Ovary (tissue), 9 donors: ENCODE measurements around the gene OR4C6. TPM values are rescaled to one million over a fixed set of nuclear protein-coding genes. Genes with fewer than 3 reads are reported as not detected.

Experiments
- DNase-seq, 5 donors: peaks; one replicate each; pipeline ENCODE4 v3.0.0-alpha.2; 2019 to 2020
- H3K27ac ChIP-seq, 2 donors: fragments of 200-600 bp; one replicate each; pipeline versions ENCODE4 v1.5.1 to v1.8.0; 2019 to 2022
- H3K27me3 ChIP-seq: fragments of 200-600 bp; one replicate; pipeline ENCODE4 v1.8.0; 2022
- H3K36me3 ChIP-seq: fragments of 200-600 bp; sonication (generic); one replicate; pipeline ENCODE4 v1.5.1; 2019
- H3K4me1 ChIP-seq: one replicate; pipeline ENCODE4 v1.8.1; 2013; ENCODE audit warnings: mild to moderate bottlenecking, moderate library complexity; ENCODE audit not compliant: insufficient read depth
- H3K4me3 ChIP-seq: fragments of 200-600 bp; sonication (generic); one replicate; pipeline ENCODE4 v1.5.1; 2017
- H3K9me3 ChIP-seq, 2 donors: fragments of 200-600 bp in 1 of 2; sonication (generic) in 1 of 2; one replicate each; pipeline versions ENCODE4 v1.5.1 to v1.8.1; 2013 to 2019; ENCODE audit warnings: mild to moderate bottlenecking in 1 of 2, moderate library complexity in 1 of 2
- CTCF ChIP-seq, 3 donors: fragments of 450-650 bp in 2 of 3; fragments of 200-600 bp in 1 of 3; IDR thresholded peaks; one replicate each; pipeline versions ENCODE4 v1.5.1 to v1.8.0; 2016 to 2022; ENCODE audit warnings: antibody characterized with exemption in 3 of 3, mild to moderate bottlenecking in 1 of 3
- EP300 ChIP-seq: sonication (generic); formaldehyde crosslinking; IDR thresholded peaks from one replicate; pipeline ENCODE4 v1.6.1; 2017; ENCODE audit warnings: antibody characterized with exemption
- POLR2A ChIP-seq: fragments of 450-650 bp; IDR thresholded peaks from one replicate; pipeline ENCODE4 v1.6.1; 2017; ENCODE audit warnings: antibody characterized with exemption, mild to moderate bottlenecking, moderate library complexity
- WGBS, 3 donors: extraction: QIAGEN DNeasy Blood & Tissue Kit in 1 of 3; methylation state at CpG; one replicate each; pipeline versions ENCODE4 v1.1.5 to v1.1.7; 2013 to 2017; 5-methylcytosine and 5-hydroxymethylcytosine counted together
- intact Hi-C, 4 donors: fragments of 100-400 bp; cut with DNase I; formaldehyde crosslinking; loops; one replicate each; pipeline versions ENCODE4 v1.11.0 to v1.15.1; 2022 to 2023
- polyA plus RNA-seq, 2 donors: library from polyadenylated mRNA; stranded (reverse); fragments of 200-250 nt in 1 of 2; fragments of 350-450 nt in 1 of 2; fragmentation: Illumina TruSeq in 1 of 2; extraction: RNeasy Lipid Tissue Mini Kit (QIAGEN cat#74804) in 1 of 2; gene quantifications; one replicate each; pipeline ENCODE4 v1.2.3, GENCODE V29; 2013 to 2014
- total RNA-seq, 7 donors: library from RNA; depleted of rRNA in 2 of 7; stranded (reverse); fragments of >200 nt in 2 of 7; fragmentation: NEBNext Ultra II Directional in 3 of 7; extraction: Animal tissue kit (Norgen Biotek cat#: 25700) in 3 of 7; gene quantifications; one replicate each; pipeline versions ENCODE4 v1.1.0 to v1.2.4, GENCODE V29; 2016 to 2023
- donor health status: DM: no; HTN: no; CAD: no; lungs with moderate emphysema.
- donor health status: DM: no; HTN: no; CAD: no.
- donor health status: Bipolar disorder and iron deficiency.
- donor health status: DM: yes; HTN: yes; CAD: no.
- donor health status: DM: no; HTN: no; CAD: no.
- donor health status: DM: yes; HTN: yes; CAD: no.

The OR4C6 gene
- total and polyA plus RNA-seq, 9 donors = not detected

DNA sequence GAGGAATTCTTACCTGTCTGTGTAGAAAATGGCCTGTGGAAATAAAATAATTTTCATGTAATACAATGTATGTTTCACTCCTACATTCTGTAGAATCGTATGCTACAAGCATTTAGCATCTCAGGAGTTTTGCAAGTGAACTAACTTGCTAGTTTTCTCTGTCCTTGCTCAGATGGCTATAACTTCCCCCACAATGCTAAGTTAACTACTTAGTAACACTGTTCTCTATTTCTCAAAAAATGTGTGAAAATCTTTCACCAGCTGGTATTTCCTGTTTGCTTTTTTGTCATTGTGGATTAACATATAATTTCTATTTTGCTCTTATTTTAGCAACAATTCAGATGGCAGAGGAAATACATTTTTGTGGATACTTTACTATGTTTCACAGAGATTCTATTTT lies 9.4 kb upstream of the OR4C6 start:
- Histone ChIP-seq H3K27me3 (no peaks in the 10 kb centered on the region), H3K9me3 (no peaks in the 10 kb centered on the region), H3K4me3 (no peak overlapping the region), H3K27ac (no peak overlapping the region), H3K36me3 (no peaks in the 10 kb centered on the region), H3K4me1 (no peaks in the 10 kb centered on the region)
- DNase-seq = no peak
- intact Hi-C loops = no loop called here
- TF ChIP-seq CTCF (IDR thresholded peaks at IDR 0.05) (no peak), EP300 (no peak), POLR2A (no peak)
- 39 to 64% (median 48%) methylated on average over 1 of the region's 1 CpG for WGBS, 3 donors

DNA sequence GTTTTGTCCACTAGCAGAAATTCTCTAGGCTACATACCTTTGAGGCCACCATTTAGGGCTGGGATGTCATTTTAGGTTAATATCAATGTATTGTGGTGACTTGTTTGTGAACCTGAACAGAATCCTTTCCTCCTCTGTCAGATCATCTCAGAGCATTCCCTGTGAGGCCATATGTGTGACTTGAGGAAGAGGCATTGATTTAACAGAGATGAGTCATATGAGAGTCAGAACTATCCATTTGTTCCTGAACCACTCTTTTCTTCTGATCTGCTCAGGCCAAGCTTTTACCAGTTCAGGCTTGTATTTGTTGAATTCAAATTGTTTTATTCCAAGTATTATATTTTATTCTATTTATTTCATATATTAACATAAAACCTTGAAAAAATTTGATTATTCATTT lies 6.9 kb upstream of the OR4C6 start:
- Histone ChIP-seq H3K27me3 (no peaks in the 10 kb centered on the region), H3K4me1 (no peaks in the 10 kb centered on the region), H3K27ac (no peak overlapping the region), H3K36me3 (no peaks in the 10 kb centered on the region), H3K9me3 (no peaks in the 10 kb centered on the region), H3K4me3 (no peak overlapping the region)
- no peak for DNase-seq
- TF ChIP-seq CTCF (IDR thresholded peaks at IDR 0.05) (no peak), EP300 (no peak), POLR2A (no peak)
- intact Hi-C loops = no loop called here

DNA sequence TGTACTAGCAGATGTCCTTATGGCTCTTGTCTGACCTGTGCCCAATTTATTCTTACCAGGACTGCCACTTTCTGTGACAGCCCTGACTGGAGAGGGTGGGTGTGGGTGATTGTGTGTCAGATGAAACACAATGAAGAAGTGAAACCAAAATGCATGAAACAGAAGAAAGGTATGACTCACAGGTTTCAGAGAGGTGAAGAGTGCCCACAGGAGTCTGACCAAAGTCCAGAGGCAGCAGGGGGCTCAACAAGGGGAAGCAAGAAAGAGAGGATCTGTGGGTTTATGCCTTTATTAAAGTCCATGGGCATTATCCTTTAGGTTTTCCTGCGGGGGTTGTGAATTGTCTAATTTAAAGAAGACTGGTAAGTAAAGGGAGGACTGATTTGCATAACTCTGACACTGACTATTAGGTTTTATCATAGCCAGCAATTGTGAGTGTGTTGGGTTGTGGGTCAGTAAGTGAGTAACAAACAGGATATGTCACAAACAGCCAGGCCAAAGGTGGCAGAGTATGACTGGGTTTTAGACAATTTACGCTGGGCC lies 3.9 kb upstream of the OR4C6 start:
- no peaks in the 10 kb centered on the region for H3K36me3 ChIP-seq
- no peak overlapping the region for H3K4me3 ChIP-seq
- no peak overlapping the region for H3K27ac ChIP-seq
- DNase-seq = no peak
- intact Hi-C loops = no loop called here
- no peaks in the 10 kb centered on the region for H3K4me1 ChIP-seq
- H3K9me3 ChIP-seq = no peaks in the 10 kb centered on the region
- 80 to 88% (median 86%) methylated on average over 2 of the region's 2 CpGs for WGBS, 3 donors
- no peaks in the 10 kb centered on the region for H3K27me3 ChIP-seq
- no peak for TF ChIP-seq EP300
- no peak for TF ChIP-seq CTCF (IDR thresholded peaks at IDR 0.05)
- no peak for TF ChIP-seq POLR2A

DNA sequence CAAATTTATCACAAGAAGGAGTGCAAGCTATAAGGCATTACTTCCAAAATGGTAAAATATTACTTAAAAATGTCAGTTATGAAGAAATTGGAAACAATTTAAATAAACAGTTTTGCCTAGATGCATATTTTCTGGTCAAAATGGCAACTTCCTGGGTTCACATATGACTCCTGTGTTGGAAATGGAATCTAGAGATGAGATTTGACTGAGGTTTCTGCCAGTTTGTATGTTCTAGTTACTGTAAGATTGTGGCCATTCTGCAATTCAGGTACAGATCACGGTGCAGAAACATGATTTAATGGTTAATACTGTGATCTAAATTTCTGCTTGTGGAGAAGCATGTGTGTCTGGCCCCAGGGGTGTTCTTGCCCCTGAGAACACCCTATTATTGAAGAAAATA lies 3.4 kb upstream of the OR4C6 start:
- Histone ChIP-seq H3K9me3 (no peaks in the 10 kb centered on the region), H3K27ac (no peak overlapping the region), H3K36me3 (no peaks in the 10 kb centered on the region), H3K27me3 (no peaks in the 10 kb centered on the region), H3K4me1 (no peaks in the 10 kb centered on the region), H3K4me3 (no peak overlapping the region)
- DNase-seq = no peak
- TF ChIP-seq CTCF (IDR thresholded peaks at IDR 0.05) (no peak), EP300 (no peak), POLR2A (no peak)
- WGBS, 3 donors = 30 to 47% (median 31%) methylated on average over 1 of the region's 1 CpG
- intact Hi-C loops = no loop called here
